Stimulated activated CD4-positive, alpha-beta T cell treated with anti-CD3 and anti-CD28 coated beads, Interleukin-15, amount 100 ng/mL, for 24 hours (primary cell): Measurements from ENCODE around the gene RMDN3.

ENCODE experiments used
- DNase-seq: peaks from one replicate; pipeline ENCODE4 v3.0.0-alpha.2; 2020

The RMDN3 gene

DNA sequence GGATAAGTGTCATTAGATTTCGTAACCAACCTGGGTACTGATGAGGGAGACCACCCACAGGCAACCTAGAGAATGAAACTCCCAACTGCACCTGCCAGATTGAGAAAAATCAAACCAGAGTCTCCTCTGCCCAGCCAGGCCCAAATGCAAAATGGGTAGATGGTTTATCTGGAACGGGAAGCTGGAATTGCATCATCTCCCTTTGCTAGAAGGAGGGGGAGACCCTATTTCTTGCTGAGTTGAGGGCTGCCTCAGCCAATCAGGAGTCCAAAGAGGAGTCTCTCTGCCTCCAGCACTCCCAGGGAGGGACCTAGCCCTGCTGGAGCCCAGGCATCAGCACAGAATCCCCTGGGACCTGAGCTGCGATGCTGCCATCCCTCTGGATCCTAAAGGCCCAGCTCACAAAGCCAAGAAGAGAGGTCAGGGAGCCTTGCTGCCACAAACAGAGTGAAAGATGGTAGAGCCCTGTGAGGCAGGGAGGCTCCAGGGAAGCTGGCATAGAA, 8.1 kb downstream of the RMDN3 start:
- DNase-seq, result no peak

DNA sequence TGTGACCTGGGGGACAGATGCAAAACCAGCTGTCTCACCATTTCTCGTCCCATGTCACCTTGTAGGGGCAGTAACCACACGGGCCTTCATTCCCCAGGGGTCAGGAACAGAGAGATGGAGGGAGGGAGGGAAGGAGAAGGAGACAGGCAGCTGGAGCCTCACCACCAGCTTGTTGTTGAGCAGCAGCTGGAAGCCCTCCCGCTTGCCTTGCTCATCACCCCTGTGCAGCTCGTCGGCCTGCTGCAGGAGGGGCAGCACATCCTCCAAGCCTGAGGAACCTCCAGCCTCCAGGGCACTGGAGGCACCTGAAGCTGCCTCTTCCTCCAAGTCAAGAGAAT, 10.3 kb downstream of the RMDN3 start:
- no peak for DNase-seq

DNA sequence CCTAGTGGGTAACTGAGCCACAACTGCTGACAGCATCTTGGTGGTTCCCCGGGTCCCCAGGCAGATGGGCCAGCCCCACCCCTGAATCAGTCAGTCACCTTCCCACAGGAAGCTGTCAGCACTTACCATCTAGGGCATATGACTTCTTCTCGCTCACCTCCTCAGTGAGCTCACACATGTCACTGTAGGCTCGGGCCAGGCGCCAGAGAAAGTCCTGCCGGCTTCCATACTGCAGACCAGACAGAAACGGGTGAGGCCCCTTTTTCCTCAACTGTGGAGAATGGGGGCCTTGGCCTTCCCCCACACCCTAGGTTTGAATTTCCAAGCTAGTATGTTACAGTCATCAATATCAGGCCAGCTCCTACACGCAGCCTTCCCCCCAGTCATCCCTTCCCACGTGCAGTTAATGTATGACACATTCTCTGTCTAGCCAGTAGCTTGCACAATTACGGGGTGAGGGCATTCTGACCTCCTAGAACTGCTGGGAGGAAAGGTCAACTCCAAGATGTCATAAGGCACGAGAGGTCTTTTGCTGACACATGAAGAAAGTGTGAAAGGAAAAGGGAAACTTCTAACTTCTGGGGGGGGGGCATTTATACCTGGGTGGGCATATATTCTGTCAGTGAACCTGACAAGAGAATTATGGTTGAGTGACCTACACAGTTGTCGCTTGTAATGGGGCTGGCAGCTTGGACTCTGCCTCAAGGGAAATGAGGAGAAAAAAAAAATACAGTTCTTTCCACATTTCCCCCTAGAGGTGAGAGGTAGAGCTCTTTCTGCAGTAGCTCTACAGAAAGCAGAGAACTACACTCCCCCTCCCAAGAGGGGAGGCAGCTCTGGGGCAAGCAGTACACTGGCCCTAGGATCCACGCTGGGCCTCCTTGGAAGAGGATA, 10.9 kb downstream of the RMDN3 start:
- peak; percentile 72 for DNase-seq

DNA sequence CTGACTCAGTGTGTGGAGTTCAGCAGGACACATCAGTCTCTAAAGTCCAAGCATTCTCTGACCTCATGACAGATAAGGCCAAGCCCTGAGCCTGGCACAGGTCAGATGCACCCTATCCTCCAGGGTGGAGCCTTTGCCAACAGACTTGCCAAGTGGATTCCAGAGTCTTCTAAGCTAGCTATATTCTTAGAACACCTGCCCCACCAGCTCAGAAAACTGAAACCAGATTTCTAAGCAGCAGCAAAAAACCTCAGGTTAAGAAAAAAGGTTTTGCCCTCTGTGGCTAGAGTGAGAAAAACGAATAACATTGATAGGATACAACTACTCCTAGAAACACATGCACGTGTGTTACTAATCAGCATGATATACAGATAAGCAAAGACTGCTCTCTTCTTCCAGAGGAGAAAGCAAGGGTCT, 11.6 kb downstream of the RMDN3 start:
- DNase-seq, result no peak

DNA sequence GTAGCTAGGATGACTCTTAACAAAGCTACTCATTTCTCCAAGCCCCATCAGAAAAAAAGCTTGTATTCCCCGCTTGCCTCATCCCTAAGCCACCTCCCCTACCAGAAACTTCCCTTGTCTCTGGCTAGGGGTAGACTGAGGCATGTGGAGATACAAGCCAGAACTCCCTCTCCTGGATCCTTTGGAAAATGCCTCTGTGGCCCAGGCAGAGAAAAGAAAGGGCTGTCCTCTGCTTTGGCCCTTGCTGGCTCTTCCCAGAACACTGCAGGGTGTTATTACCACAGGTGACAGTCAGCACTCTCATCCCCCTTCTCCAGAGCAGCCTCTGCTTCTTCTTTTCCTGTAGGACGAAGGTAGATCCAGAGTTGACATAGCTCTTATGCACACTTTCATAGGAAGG, 15.2 kb downstream of the RMDN3 start:
- DNase-seq, result no peak

DNA sequence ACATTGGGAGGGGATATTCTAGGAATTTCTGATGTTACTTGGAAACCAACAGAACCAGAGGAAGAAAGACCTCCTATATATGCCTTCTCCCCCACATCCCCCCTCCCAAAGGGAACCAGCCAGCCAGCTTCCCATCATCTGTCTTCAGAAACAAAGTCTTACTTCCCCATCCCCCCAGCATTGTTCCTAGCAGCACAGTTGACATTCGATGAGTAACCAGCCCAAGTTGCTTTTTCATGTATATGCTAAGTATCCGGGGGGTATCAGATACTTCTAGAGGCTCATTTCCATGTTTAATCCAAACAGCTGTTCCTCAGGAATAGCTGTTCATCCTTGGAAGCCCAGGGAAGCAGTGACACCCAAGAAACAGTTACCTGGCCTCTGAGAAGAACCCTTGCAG, 16.0 kb downstream of the RMDN3 start:
- DNase-seq, result no peak

DNA sequence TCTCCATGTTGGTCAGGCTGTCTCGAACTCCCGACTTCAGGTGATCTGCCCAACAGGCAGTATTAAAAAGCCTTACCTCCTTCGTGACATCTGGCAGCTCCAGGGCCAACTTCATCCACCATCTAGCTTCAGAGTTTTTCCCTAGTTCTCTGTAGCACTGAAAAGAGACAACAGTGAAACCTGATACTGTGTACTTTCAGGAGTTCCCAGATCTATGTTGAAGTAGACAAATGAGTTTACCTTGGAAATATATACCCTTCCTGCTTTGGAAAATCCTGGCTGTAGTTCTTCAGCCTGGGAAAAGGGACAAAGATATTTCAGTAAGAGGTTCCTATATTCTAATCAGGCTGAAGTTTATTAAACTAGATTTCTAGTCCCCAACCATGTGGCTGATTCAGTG, 18.0 kb downstream of the RMDN3 start:
- DNase-seq, result no peak

DNA sequence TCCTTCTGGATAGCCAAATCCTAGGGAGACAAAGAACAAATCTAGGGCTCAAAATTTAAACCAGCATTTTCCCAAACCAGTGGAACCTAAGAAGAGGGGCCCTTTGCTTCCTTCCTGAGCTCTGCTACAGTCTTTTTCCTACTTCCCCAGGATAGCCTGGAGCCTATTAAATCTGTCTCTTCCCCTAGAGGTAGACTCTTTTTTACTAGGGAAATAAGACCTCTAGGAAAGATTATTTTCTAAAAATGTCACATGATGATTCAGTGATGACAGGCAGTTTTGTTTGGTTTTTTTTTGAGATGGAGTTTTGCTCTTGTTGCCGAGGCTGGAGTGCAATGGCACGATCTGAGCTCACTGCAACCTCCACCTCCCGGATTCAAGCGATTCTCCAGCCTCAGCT, 18.5 kb downstream of the RMDN3 start:
- no peak for DNase-seq

DNA sequence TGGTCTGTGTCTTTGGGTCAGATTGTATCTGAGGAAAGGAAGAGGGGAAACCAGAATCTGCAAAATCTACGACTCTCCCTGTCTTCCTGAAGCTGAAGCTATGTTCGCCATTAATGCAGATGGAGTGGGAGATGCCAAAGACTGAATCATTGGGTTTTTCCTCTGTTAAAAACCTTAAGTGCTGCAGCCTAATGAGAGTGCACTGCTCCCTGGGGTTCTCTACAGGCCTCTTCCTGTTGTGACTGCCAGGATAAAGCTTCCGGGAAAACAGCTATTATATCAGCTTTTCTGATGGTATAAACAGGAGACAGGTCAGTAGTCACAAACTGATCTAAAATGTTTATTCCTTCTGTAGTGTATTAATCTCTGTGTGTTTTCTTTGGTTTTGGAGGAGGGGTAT, 24.0 kb downstream of the RMDN3 start:
- DNase-seq, result no peak

DNA sequence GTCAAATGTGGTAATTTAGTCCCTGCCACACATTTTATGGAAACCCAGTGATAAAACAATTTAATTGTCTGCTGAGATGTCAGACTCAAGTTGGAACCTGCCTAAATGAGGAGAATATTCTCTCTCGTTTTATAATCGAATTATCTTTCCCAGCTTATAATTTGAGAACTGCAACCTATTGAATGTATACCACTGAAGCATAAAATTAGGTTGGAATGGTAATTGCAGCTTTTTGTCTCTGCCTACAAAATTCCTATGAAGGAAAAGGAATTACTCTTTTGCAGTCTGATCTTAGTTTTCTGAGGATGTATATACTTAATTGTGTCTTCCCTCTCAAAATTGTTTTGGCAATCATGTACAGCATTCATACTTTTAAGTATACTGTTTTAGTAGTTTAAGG, 31.1 kb downstream of the RMDN3 start:
- no peak for DNase-seq

DNA sequence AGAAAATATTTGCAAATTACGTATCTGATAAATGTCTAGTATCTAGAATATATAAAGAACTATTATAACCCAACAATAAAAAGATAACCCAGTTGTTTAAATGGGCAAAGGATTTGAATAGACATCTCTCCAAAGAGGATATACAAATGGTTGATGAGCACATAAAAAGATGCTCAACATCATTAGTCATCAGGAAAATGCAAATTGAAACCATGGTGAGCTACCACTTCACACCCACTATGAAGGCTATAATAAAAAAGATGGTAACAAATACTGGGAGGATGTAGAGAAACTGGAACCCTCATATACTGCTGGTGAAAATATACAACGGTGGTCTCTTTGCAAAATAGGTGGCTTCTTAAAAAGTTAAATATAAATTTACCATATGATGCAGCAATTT, 32.1 kb downstream of the RMDN3 start:
- no peak for DNase-seq

DNA sequence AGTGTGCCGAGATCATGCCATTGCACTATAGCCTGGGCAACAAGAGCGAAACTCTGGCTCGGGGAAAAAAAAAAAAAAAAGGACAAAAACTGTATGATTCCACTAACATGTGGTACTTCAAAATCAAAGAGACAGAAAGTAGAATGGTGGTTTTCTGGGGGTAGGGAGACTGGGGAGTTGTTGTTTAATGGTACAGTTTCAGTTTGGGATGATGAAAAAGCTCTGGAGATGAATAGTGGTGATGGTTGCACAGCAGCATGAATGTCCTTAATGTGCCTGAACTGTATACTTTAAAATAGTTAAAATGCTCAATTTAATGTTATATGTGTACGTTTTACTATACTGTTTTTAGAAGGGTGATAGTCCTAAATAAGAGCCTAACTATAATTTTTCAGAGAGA, 32.7 kb downstream of the RMDN3 start:
- no peak for DNase-seq

DNA sequence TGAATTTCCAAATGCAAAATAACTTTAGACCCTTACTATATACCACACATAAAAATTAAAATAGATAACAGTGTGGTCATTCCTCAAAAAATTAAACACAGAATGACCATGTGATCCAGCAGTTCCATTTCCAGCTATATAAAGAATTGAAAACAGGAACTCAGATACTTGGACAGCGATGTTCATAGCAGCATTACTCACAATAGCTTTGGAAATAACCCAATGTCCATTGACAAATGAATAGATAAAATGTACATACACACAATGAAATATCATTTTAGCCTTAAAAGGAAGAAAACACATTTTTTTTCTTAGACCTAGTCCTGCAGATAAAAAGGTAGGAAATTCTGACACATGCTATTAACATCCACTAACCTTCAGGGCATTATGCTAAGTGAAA, 33.4 kb downstream of the RMDN3 start:
- DNase-seq, result no peak

DNA sequence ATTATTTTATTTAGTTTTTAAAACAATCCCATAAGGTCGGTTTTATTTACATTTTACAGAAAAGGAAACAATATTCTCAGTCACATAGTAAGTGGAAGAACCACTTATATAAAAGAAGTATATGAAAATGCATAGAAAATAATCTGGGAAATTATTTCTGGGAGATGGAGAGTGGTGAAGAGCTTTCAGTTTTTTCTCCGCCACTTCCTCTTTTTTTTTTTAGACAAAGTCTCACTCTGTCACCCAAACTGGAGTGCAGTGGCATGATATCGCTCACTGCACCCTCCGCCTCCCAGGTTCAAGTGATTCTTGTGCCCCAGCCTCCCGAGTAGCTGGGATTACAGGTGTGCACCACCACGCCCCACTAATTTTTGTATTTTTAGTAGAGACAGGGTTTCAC, 38.9 kb downstream of the RMDN3 start:
- DNase-seq, result no peak

DNA sequence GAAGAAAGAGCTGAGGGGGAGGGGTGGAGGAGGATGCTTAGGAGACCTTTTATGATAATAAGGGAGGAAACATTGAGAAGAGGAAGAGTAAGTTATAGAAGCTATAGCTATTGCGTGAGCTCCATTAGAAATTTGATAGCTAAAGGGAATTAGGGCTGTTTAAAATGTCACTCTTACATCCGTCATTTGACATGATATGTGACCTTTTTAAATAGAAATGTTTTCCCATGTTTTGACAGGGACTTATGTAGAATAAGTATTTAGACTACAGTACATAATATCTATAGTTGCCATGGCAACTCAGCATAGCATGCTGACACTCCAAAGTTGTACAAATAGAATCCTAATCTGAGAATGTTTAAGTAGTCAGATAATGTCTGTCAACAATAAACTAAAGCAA, 40.9 kb downstream of the RMDN3 start:
- no peak for DNase-seq

DNA sequence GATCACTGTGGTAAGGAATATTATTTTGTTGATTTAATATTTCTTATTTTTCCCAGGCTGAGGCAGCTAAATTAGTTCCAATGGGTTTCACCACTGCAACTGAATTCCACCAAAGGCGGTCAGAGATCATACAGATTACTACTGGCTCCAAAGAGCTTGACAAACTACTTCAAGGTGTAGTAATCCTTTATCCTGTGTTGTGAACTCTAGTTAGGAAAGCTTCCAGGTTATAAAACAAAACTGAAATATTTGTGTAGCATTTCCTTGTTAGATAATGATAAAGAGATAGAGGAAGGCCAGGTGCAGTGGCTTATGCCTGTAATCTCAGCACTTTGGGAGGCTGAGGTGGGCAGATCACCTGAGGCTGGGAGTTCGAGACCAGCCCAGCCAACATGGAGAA, 48.9 kb downstream of the RMDN3 start:
- no peak for DNase-seq

DNA sequence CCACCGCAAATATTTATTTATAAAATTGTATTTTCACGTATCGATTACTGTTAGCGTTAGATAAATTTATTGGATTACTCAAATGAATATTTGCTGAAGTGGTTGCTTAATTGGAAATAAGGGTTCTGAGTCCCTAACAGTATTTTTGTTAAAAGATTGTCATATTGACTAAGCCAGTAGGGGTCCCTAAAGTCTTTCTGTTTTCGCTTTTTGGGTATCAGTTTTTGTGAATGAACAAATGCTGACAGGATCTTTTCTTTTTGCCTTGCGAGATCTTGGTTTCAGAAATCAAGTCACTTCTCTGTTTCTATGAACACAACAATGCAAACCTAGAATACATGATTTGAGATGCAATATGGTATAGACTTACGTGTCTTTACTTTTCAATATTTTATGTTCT, 53.0 kb downstream of the RMDN3 start:
- DNase-seq, result no peak

DNA sequence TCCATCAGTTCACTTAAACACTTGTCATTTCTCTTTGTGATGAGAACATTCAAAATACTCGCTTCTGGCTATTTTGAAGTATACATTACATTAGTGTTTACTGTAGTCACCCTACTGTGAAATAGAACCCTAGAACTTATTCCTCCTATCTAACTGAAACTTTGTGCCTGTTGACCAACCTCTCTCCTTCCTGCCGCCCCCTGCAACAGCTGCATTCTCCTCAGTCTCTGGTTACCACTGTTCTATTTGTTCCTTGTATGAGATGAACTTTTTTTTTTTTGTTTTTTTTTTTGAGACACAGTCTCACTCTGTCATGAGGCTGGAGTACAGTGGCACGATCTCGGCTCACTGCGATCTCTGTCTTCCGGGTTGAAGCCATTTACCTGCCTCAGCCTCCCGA, 57.1 kb downstream of the RMDN3 start:
- DNase-seq, result no peak

DNA sequence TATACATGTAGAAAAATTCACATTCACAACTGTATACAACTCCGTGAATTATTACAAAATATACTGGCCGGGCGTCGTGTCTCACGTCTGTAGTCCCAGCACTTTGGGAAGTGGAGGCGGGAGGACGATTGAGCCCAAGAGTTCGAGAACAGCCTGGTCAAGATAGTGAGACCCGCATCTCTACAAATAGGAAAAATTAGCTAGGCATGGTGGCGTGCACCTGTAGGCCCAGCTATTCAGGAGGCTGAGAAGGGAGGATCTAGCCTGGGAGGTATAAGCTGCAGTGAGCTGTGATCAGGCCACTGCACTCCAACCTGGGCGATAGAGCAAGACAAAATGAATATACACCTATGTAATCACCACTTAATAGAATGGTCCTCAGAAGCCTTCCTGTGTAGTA, 58.8 kb downstream of the RMDN3 start:
- no peak for DNase-seq

DNA sequence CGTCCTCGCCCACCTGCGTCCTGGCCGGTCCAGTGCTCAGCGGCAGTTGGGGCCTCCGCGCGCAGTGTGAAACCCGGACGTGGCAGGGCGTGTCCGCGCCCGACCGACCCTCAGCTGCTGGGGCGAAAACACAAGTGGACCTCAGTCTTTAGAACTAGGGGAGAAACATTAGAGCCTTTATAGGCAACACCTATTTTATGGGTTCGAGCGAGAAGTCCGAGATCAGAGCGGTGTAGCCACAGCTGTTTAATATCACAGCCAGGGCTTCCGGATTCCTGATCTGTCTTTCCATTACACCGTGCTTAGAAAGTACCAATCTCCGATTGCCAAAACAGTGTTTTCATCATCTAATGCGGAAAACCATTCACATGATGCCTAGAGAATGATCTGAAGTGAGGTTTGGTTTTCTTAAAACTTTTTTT, 59.6 kb downstream of the RMDN3 start:
- no peak for DNase-seq

DNA sequence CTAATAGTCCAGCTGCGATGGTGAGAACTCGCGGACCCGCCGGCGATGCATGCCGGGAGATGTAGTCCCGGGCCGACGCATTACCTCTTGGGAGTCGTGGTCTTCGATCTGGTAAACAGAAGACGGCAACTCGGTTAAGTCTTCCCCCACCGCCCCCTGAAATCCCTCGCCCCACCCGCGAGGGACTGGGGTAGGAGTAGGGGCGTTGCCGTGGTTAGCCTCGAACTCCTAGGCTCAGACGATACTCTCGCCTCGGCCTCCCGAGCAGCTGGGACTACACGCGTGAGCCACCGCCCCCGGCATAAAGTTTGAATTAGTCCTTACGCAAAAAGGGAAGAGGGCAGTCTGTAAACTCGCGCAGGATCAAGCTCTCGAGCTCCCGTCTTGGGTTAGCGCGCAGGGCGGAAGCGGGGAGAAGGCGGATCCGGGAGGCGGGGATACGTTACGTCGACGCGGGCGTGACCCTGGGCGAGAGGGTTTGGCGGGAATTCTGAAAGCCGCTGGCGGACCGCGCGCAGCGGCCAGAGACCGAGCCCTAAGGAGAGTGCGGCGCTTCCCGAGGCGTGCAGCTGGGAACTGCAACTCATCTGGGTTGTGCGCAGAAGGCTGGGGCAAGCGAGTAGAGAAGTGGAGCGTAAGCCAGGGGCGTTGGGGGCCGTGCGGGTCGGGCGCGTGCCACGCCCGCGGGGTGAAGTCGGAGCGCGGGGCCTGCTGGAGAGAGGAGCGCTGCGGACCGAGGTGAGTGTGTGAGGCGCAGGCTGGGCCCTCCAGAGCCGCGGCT, 60.2 kb downstream of the RMDN3 start, which contains the start of gene RAD51:
TSS of gene RAD51 (plus strand) at position 487 of the 781 bp plus-strand sequence. CDS start 3,585 bp downstream, outside the sequence.
- DNase-seq, result peak; percentile 95

DNA sequence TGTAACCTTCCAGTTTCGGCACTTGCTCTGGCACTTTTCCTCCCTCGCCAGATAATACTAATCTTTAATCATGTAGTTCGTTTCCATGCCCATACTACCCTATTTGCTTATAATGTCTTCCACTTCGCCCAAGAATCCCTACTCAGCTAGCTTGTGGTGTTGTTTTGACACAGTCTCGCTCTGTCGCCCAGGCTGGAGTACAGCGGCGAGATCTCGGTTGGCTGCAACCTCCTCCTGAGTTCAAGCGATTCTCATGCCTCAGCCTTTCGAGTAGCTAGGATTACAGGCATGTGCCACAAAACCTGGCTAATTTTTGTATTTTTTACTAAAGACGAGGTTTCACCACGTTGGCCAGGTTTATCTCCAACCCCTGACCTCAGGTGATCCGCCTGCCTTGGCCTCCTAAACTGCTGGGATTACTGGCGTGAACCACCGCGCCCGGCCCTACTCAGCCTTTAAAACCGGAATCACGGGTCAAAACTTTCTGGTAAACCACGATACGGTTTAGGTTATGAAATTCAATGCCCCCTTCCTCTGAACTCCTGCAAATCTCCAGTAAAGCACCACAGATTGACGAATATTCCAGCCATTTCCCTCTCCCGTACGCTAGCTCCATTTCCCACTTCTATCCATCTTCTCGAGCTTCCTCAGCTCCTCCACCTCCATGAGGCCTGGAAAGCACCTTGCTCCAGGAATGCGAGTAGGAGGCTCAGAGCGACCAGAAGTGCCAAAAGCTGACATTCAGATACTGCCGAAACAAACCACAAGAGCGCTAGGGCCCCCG, 61.0 kb downstream of the RMDN3 start:
- peak; percentile 6 for DNase-seq

DNA sequence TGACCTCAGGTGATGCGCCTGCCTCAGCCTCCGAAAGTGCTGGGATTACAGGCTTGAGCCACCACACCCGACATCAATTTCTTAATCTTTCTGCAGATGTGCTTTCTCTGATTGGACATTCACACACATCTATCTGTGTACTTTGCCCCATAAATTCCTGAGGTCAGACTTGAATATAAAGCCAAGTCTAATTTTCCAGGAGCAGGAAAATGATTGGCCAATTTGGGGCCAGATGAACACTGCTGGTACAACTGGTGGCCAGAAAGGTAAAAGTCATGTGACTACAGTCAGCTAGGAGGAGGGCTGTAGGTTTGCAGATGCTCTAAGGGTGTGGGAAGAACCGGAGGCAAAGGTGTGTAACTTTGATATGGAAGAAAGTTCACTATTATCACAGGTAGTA, 63.3 kb downstream of the RMDN3 start:
- no peak for DNase-seq
